NCI-H1694 treated with DMSO at 0.1 percent for 48 hours (cell line): Measurements from ENCODE around the gene TTC7B.

Source experiments
- DNase-seq: peaks from one replicate; lab custom pipeline; 2025; lab: John Stamatoyannopoulos, UW

The TTC7B gene

GRCh38 chr14:90599339-90599738, 216.9 kb downstream of the TTC7B start:
- no peak for DNase-seq

- no peak for DNase-seq
These were observed 218.3 kb downstream of the TTC7B start for GRCh38 chr14:90597961-90598360.

GRCh38 chr14:90596733-90597132, 219.5 kb downstream of the TTC7B start:
- DNase-seq = no peak

GRCh38 chr14:90593254-90594040, 222.8 kb downstream of the TTC7B start:
- DNase-seq = peak; percentile 51

- DNase-seq = no peak
These were observed 223.6 kb downstream of the TTC7B start for GRCh38 chr14:90592655-90593054.

GRCh38 chr14:90587918-90588317, 228.3 kb downstream of the TTC7B start:
- no peak for DNase-seq

- DNase-seq = no peak
These were observed 228.8 kb downstream of the TTC7B start for GRCh38 chr14:90587252-90587910.

- DNase-seq = no peak
These were observed 231.1 kb downstream of the TTC7B start for GRCh38 chr14:90585106-90585505.

- no peak for DNase-seq
These were observed 232.2 kb downstream of the TTC7B start for GRCh38 chr14:90583916-90584605.

- no peak for DNase-seq
These were observed 232.8 kb downstream of the TTC7B start for GRCh38 chr14:90583427-90583826.

GRCh38 chr14:90582166-90582565, 234.1 kb downstream of the TTC7B start:
- no peak for DNase-seq

- no peak for DNase-seq
These were observed 234.5 kb downstream of the TTC7B start for GRCh38 chr14:90581745-90582144.

GRCh38 chr14:90580377-90581335, 235.6 kb downstream of the TTC7B start:
- DNase-seq = peak; percentile 43

- no peak for DNase-seq
These were observed 236.4 kb downstream of the TTC7B start for GRCh38 chr14:90579816-90580215.

- no peak for DNase-seq
These were observed 237.1 kb downstream of the TTC7B start for GRCh38 chr14:90579088-90579487.

- DNase-seq = no peak
These were observed 237.8 kb downstream of the TTC7B start for GRCh38 chr14:90578283-90578985.

GRCh38 chr14:90577661-90578282, 238.5 kb downstream of the TTC7B start:
- DNase-seq = no peak

GRCh38 chr14:90576981-90577660, 239.1 kb downstream of the TTC7B start:
- DNase-seq = no peak

- DNase-seq = no peak
These were observed 239.6 kb downstream of the TTC7B start for GRCh38 chr14:90576581-90576980.

- DNase-seq = no peak
These were observed 240.4 kb downstream of the TTC7B start for GRCh38 chr14:90575781-90576180.
